ENCODE measurements around the gene FAM76A. TPM values are rescaled to one million over a fixed set of nuclear protein-coding genes. Genes with fewer than 3 reads are reported as not detected.
"Not testable (repeated sequence)": the region's sequence is repeated elsewhere in the genome, so short reads cannot be mapped to it uniquely, and the experiment has no call there.

The FAM76A gene
- total RNA-seq (2021; fragmentation: NEBNext Ultra II Directional; extraction: Animal tissue kit (Norgen Biotek cat#: 25700)) = 1 to 10 TPM; 6.7 to 9.2 (median 7.8) TPM
- long read RNA-seq, partial matches to known transcripts = 0 of 13 reads
- long read RNA-seq, other reads (novel, unspliced or antisense) = 6 of 13 reads

- TF ChIP-seq CTCF (IDR thresholded peaks at IDR 0.05) = peak; percentile 81
- Mint-ChIP-seq H3K27me3 (ENCODE audit: insufficient read depth) (peaks cover 4% of the 10 kb centered on the region), H3K4me3 (peak within 1 kb of the TSS; percentile 93), H3K4me1 (ENCODE audit: low read depth) (peaks cover 17% of the 10 kb centered on the region), H3K27ac (peak within 1 kb of the TSS; percentile 99), H3K36me3 (ENCODE audit: low read depth) (no peaks in the 10 kb centered on the region; the same call in 1 of the 2 replicates), H3K9me3 (peaks cover 4% of the 10 kb centered on the region; the same call in 1 of the 2 replicates)
- DNase-seq = peak; percentile 99
Observed at GRCh38 chr1:27725374-27726172, at the start of gene FAM76A. Gene FAM76A, plus strand, starts transcription at chr1:27725961. Its CDS starts 120 bp downstream, at chr1:27726081.

GRCh38 chr1:27676410-27676809 is 49.4 kb upstream of the FAM76A start:
- no peak for TF ChIP-seq CTCF (IDR thresholded peaks at IDR 0.05)
- H3K27ac Mint-ChIP-seq = no peak overlapping the region
- peaks cover 8% of the 10 kb centered on the region for H3K27me3 Mint-ChIP-seq (ENCODE audit: insufficient read depth)
- peaks cover 23% of the 10 kb centered on the region for H3K9me3 Mint-ChIP-seq
- peaks cover 21% of the 10 kb centered on the region for H3K4me1 Mint-ChIP-seq (ENCODE audit: low read depth)
- peaks cover 5% of the 10 kb centered on the region for H3K36me3 Mint-ChIP-seq (ENCODE audit: low read depth)
- DNase-seq = no peak
- H3K4me3 Mint-ChIP-seq = no peak overlapping the region

GRCh38 chr1:27678747-27679146 is 47.0 kb upstream of the FAM76A start:
- Mint-ChIP-seq H3K27me3 (ENCODE audit: insufficient read depth) (peaks cover 18% of the 10 kb centered on the region), H3K9me3 (peaks cover 38% of the 10 kb centered on the region), H3K4me1 (ENCODE audit: low read depth) (no peaks in the 10 kb centered on the region), H3K36me3 (ENCODE audit: low read depth) (peaks cover 22% of the 10 kb centered on the region), H3K4me3 (no peak overlapping the region), H3K27ac (no peak overlapping the region)
- TF ChIP-seq CTCF (IDR thresholded peaks at IDR 0.05) = no peak
- no peak for DNase-seq

- Mint-ChIP-seq H3K9me3 (peaks cover 38% of the 10 kb centered on the region), H3K27me3 (ENCODE audit: insufficient read depth) (peaks cover 23% of the 10 kb centered on the region), H3K36me3 (ENCODE audit: low read depth) (peaks cover 22% of the 10 kb centered on the region)
- not testable (repeated sequence) for H3K4me3 Mint-ChIP-seq; H3K4me1 Mint-ChIP-seq (ENCODE audit: low read depth); DNase-seq; H3K27ac Mint-ChIP-seq
Observed at GRCh38 chr1:27680225-27680791, 45.5 kb upstream of the FAM76A start.

GRCh38 chr1:27681580-27681979 is 44.2 kb upstream of the FAM76A start:
- H3K27me3 Mint-ChIP-seq (ENCODE audit: insufficient read depth) = peaks cover 28% of the 10 kb centered on the region
- H3K9me3 Mint-ChIP-seq = peaks cover 38% of the 10 kb centered on the region
- H3K36me3 Mint-ChIP-seq (ENCODE audit: low read depth) = peaks cover 22% of the 10 kb centered on the region
- not testable (repeated sequence) for DNase-seq; H3K27ac Mint-ChIP-seq; H3K4me1 Mint-ChIP-seq (ENCODE audit: low read depth); H3K4me3 Mint-ChIP-seq

- Mint-ChIP-seq H3K4me3 (no peak overlapping the region), H3K27me3 (ENCODE audit: insufficient read depth) (peaks cover 30% of the 10 kb centered on the region), H3K4me1 (ENCODE audit: low read depth) (no peaks in the 10 kb centered on the region), H3K36me3 (ENCODE audit: low read depth) (peaks cover 22% of the 10 kb centered on the region), H3K27ac (no peak overlapping the region), H3K9me3 (peaks cover 38% of the 10 kb centered on the region)
- DNase-seq = no peak
- TF ChIP-seq CTCF (IDR thresholded peaks at IDR 0.05) = no peak
Observed at GRCh38 chr1:27682351-27682944, 43.3 kb upstream of the FAM76A start.
